ENCODE results near the gene TXNDC12. TPM values are rescaled to one million over a fixed set of nuclear protein-coding genes. Genes with fewer than 3 reads are reported as not detected.
A peak's percentile ranks its signal among the peaks of the same experiment; 100 is the strongest.
"Not testable (repeated sequence)": the region's sequence is repeated elsewhere in the genome, so short reads cannot be mapped to it uniquely, and the experiment has no call there.

TXNDC12 gene
- total RNA-seq, 4 donors from 2014 or later, result 22.5 to 37.0 (median 30.0) TPM

- no peak for DNase-seq (ENCODE audit: low spot score in 2 of 2)
- no peak for TF ChIP-seq POLR2A (IDR thresholded peaks at IDR 0.05)
- TF ChIP-seq CTCF (IDR thresholded peaks at IDR 0.05), result no peak
- no peak overlapping the region for H3K4me3 ChIP-seq (ENCODE audit: low read depth, poor library complexity, severe bottlenecking)
- intact Hi-C loops (cut with DNase I; ENCODE audit: low total_unique reads), result no loop called here
- WGBS, 2 donors, result 82 to 86% methylated on average over 5 of the region's 5 CpGs
Observed at GRCh38 chr1:52037402-52037814, 17.6 kb downstream of the TXNDC12 start.

DNA sequence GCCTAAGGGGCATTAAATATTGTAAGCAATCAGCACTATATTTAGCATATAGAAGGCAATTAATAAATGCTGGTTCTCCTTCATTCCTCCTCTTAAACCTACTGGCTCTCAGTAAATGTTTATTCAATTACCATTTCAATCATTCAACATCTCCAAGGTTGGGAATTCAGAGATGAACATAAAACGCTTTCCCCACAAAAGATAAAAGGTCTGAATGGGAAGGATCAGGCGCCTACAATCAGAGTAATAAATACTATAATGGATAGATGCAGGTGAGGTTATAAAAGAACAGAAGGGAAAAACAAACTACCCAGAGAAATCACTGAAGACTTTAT lies 21.0 kb downstream of the TXNDC12 start:
- WGBS, 2 donors, result 98 to 99% methylated on average over 2 of the region's 2 CpGs
- intact Hi-C loops (cut with DNase I; ENCODE audit: low total_unique reads), result no loop called here
- no peak for DNase-seq (ENCODE audit: low spot score in 2 of 2)
- TF ChIP-seq CTCF (IDR thresholded peaks at IDR 0.05), result no peak
- no peak for TF ChIP-seq POLR2A (IDR thresholded peaks at IDR 0.05)
- no peak overlapping the region for H3K4me3 ChIP-seq (ENCODE audit: low read depth, poor library complexity, severe bottlenecking)

- peak within 1 kb of the TSS; percentile 58 for H3K4me3 ChIP-seq (ENCODE audit: low read depth, poor library complexity, severe bottlenecking)
- TF ChIP-seq CTCF (IDR thresholded peaks at IDR 0.05) (peak in 1 of 3 donors; percentile 37), POLR2A (IDR thresholded peaks at IDR 0.05) (no peak)
- intact Hi-C loops (cut with DNase I; ENCODE audit: low total_unique reads), result no loop called here
- DNase-seq (ENCODE audit: low spot score in 2 of 2), result peak; percentile 72 to 96
- WGBS, 2 donors, result 2 to 5% methylated on average over 29 to 70 of the region's 78 CpGs
Observed at GRCh38 chr1:52033190-52034049, 21.6 kb downstream of the TXNDC12 start, which contains the start of gene KTI12. TSS of gene KTI12 (minus strand) at chr1:52033810. CDS start at chr1:52033761, 49 bp downstream.

DNA sequence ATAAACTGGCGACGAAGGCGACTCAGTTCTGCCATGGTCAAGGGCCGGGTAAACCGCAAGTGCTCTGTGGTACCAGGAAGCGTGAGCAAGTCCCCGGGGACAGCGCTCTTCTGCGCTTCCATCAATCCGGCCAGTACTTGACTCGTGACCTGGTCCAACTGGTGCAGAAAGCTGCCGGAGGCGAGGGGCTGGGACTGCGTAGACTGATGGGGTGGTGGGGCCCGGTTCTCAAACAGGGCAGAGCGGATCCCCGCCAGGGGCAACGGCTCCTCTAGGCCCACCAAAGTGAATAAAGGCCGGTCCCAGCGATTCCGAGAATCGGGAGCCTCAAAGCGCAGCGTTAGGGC lies 22.2 kb downstream of the TXNDC12 start:
- intact Hi-C loops (cut with DNase I; ENCODE audit: low total_unique reads), result no loop called here
- no peak for TF ChIP-seq CTCF (IDR thresholded peaks at IDR 0.05)
- TF ChIP-seq POLR2A (IDR thresholded peaks at IDR 0.05), result no peak
- peak in 1 of 2 donors; percentile 19 for DNase-seq (ENCODE audit: low spot score in 2 of 2)
- H3K4me3 ChIP-seq (ENCODE audit: low read depth, poor library complexity, severe bottlenecking), result peak overlapping the region; percentile 58
- 8 to 24% methylated on average over 17 to 23 of the region's 24 CpGs for WGBS, 2 donors

DNA sequence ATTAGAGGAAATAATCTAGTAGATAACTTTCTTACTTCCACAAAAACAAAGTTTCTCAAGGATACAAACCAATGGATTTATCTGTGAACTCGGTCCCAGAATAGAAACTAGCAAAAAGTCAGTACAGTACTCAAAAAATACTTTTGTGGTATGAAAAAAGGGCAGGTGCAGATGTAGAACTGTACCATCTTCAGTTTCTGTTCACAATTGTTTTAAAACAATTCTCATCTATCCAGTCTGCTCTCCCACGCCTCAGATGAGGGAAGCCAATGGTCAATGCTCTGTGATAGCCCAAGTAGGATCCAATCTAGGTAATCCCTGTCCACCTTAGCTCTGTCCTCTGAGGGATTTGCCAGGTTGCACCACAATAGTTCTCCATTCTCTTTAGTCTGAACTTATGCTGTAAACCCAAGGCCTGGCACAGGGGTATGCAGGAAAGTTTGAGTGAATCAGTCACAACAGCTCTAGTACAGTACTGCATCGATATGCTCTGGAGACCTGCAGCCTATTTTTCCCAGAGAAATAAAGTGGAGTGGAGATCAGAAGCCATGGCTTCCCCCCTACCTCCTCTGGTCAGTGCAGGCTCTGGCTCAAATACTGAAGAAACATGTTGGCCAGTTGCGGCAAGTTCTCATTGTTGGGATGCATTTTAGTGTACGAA lies 22.7 kb downstream of the TXNDC12 start:
- TF ChIP-seq POLR2A (IDR thresholded peaks at IDR 0.05), result no peak
- TF ChIP-seq CTCF (IDR thresholded peaks at IDR 0.05), result no peak
- WGBS, 2 donors, result 58 to 66% methylated on average over 5 of the region's 5 CpGs
- no peak overlapping the region for H3K4me3 ChIP-seq (ENCODE audit: low read depth, poor library complexity, severe bottlenecking)
- intact Hi-C loops (cut with DNase I; ENCODE audit: low total_unique reads), result no loop called here
- DNase-seq (ENCODE audit: low spot score in 2 of 2), result no peak

DNA sequence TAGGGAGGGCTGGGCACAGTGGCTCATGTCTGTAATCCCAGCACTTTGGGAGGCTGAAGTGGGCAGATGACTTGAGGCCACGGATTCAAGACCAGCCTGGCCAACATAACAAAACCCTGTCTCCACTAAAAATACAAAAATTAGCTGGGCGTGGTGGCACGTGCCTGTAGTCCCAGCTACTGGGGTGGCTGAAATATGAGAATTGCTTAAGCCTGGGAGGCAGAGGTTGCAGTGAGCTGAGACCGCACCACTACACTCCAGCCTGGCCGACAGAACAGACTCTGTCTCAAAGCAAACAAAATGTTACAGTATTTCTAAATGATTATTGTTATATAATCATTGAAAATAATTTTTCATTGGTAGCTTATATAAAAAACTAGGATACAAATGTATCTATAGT lies 26.2 kb downstream of the TXNDC12 start:
- 87 to 88% methylated on average over 5 of the region's 5 CpGs for WGBS, 2 donors
- intact Hi-C loops (cut with DNase I; ENCODE audit: low total_unique reads); H3K4me3 ChIP-seq (ENCODE audit: low read depth, poor library complexity, severe bottlenecking); DNase-seq (ENCODE audit: low spot score in 2 of 2): not testable (repeated sequence)

Data from lower leg skin (tissue), 4 donors.